Sigmoid colon (tissue), 7 donors: Measurements from ENCODE around the gene SELENOM. TPM values are rescaled to one million over a fixed set of nuclear protein-coding genes. Genes with fewer than 3 reads are reported as not detected.

ENCODE experiments used
- DNase-seq: peaks from one replicate; pipeline ENCODE4 v3.0.0-alpha.2; 2019
- H3K27ac ChIP-seq, 4 donors: fragments of 200-600 bp; sonication (generic); one replicate each; pipeline ENCODE4 v1.5.1; 2016 to 2019; ENCODE audit warnings: mild to moderate bottlenecking in 1 of 4
- H3K27me3 ChIP-seq, 3 donors: fragments of 200-600 bp; sonication (generic); one replicate each; pipeline ENCODE4 v1.5.1; 2019; ENCODE audit warnings: mild to moderate bottlenecking in 1 of 3
- H3K36me3 ChIP-seq, 4 donors: fragments of 200-600 bp; sonication (generic); one replicate each; pipeline ENCODE4 v1.5.1; 2016 to 2019
- H3K4me1 ChIP-seq, 4 donors: fragments of 200-600 bp; sonication (generic); one replicate each; pipeline ENCODE4 v1.5.1; 2017 to 2019
- H3K4me3 ChIP-seq, 4 donors: fragments of 200-600 bp; sonication (generic); one replicate each; pipeline ENCODE4 v1.5.1; 2017 to 2019; ENCODE audit warnings: mild to moderate bottlenecking in 2 of 4, moderate library complexity in 1 of 4
- H3K9me3 ChIP-seq, 4 donors: fragments of 200-600 bp in 3 of 4; sonication (generic) in 3 of 4; one replicate each; pipeline versions ENCODE4 v1.5.1 to v1.6.1; 2013 to 2019
- EP300 ChIP-seq, 4 donors: sonication (generic); formaldehyde crosslinking; IDR thresholded peaks; one replicate each; pipeline ENCODE4 v1.6.1; 2017; ENCODE audit warnings: antibody characterized with exemption in 4 of 4
- POLR2A ChIP-seq, 2 donors: fragments of 450-650 bp; IDR thresholded peaks; one replicate each; pipeline ENCODE4 v1.6.1; 2016; ENCODE audit warnings: antibody characterized with exemption in 2 of 2, mild to moderate bottlenecking in 2 of 2, moderate library complexity in 2 of 2
- POLR2AphosphoS5 ChIP-seq, 4 donors: sonication (generic); formaldehyde crosslinking; IDR thresholded peaks; one replicate each; pipeline ENCODE4 v1.6.1; 2017; ENCODE audit warnings: antibody characterized with exemption in 4 of 4
- WGBS, 2 donors: extraction: QIAGEN DNeasy Blood & Tissue Kit; methylation state at CpG; one replicate each; pipeline ENCODE4 v1.1.7; 2013; 5-methylcytosine and 5-hydroxymethylcytosine counted together
- intact Hi-C: fragments of 100-400 bp; cut with DNase I; formaldehyde crosslinking; loops from one replicate; pipeline ENCODE4 v1.15.1; 2023
- polyA plus RNA-seq, 3 donors: library from polyadenylated mRNA; stranded (reverse); fragments of 200-250 nt; gene quantifications; one replicate each; pipeline ENCODE4 v1.2.3, GENCODE V29; 2013
- total RNA-seq, 4 donors: library from RNA; depleted of rRNA; stranded (reverse); fragments of >200 nt; gene quantifications; one replicate each; pipeline ENCODE4 v1.1.0, GENCODE V29; 2016
- TF ChIP-seq, protein P1 (sequence below), 4 experiments: fragments of 450-650 bp in 3 of 4; fragments of 200-600 bp in 1 of 4; IDR thresholded peaks; one replicate each; pipeline ENCODE4 v1.5.1; 2016 to 2019; ENCODE audit warnings: antibody characterized with exemption in 4 of 4, mild to moderate bottlenecking in 3 of 4, moderate library complexity in 2 of 4
- donor health status: healthy with polysubstance abuse.
- donor health status: Bipolar disorder and iron deficiency.
- donor health status: healthy.

Gene SELENOM
- total and polyA plus RNA-seq, 7 donors, result 40.9 to 1,938 (median 868) TPM

GRCh38 chr22:31083377-31083768 is 24.0 kb downstream of the SELENOM start:
- peaks cover 7 to 11% (median 9%) of the 10 kb centered on the region in 4 donors for H3K36me3 ChIP-seq
- peak in 2 of 4 donors; percentile 6 to 15 for TF ChIP-seq POLR2AphosphoS5 (IDR thresholded peaks at IDR 0.05)
- no peak for TF ChIP-seq EP300 (IDR thresholded peaks at IDR 0.05)
- TF ChIP-seq, protein P1, sequence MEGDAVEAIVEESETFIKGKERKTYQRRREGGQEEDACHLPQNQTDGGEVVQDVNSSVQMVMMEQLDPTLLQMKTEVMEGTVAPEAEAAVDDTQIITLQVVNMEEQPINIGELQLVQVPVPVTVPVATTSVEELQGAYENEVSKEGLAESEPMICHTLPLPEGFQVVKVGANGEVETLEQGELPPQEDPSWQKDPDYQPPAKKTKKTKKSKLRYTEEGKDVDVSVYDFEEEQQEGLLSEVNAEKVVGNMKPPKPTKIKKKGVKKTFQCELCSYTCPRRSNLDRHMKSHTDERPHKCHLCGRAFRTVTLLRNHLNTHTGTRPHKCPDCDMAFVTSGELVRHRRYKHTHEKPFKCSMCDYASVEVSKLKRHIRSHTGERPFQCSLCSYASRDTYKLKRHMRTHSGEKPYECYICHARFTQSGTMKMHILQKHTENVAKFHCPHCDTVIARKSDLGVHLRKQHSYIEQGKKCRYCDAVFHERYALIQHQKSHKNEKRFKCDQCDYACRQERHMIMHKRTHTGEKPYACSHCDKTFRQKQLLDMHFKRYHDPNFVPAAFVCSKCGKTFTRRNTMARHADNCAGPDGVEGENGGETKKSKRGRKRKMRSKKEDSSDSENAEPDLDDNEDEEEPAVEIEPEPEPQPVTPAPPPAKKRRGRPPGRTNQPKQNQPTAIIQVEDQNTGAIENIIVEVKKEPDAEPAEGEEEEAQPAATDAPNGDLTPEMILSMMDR (IDR thresholded peaks at IDR 0.05), result no peak
- TF ChIP-seq POLR2A (IDR thresholded peaks at IDR 0.05), result no peak
- H3K9me3 ChIP-seq, result no peaks in the 10 kb centered on the region
- peaks cover 0 to 71% (median 68%) of the 10 kb centered on the region in 4 donors for H3K4me1 ChIP-seq
- no peak for DNase-seq
- intact Hi-C loops, result loop anchor here (1.0 kb wide), 2 partner anchors 28 to 136 kb away; no protein-coding TSS in a partner anchor
- H3K27ac ChIP-seq, result peak overlapping the region; percentile 96 to 100 (median 99)
- 18 to 54% methylated on average over 3 of the region's 3 CpGs for whole genome bisulfite sequencing, 2 donors
- peak overlapping the region; percentile 67 to 82 (median 80) for H3K4me3 ChIP-seq
- no peaks in the 10 kb centered on the region for H3K27me3 ChIP-seq

DNA sequence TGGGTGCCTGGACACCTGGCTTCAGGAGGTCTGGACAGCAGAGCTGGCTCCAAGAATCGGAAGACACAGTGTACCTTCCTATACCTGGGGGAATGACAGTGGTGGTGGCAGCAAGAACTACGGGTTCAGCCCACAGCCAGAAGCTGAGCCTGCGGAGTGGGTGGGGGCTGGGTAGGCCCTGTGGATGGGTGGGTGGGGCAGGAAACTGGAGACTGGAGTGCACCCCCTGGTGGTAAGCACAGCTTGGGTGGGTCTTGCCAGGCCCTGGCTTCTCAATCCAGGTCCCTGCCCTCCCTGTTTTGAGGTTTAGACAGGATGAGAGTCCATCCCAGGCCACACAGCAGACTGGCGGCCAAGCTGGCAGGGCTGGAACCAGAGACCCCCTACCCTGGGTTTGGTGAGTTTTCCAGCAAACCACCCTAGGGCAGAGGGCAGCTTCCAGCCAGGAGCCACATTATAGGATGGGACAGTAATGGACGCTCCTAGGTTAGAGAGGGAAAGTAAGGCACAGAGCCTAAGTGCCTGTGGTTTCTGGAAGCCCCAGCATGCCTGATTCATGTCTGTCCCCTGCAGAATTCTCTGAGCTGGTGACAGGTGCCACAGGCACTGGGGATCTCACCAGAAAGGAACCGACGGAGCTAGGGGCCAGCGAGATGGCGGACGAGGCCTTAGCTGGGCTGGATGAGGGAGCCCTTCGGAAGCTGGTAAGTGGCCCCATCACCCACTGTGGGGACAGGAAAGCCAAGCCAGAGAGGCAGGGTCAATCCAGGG is 24.6 kb downstream of the SELENOM start:
- 38 to 62% methylated on average over 11 of the region's 11 CpGs for WGBS, 2 donors
- Histone ChIP-seq H3K36me3 (peaks cover 1 to 5% (median 3%) of the 10 kb centered on the region in 4 donors), H3K9me3 (no peaks in the 10 kb centered on the region), H3K4me1 (peaks cover 0 to 66% (median 63%) of the 10 kb centered on the region in 4 donors), H3K27me3 (no peaks in the 10 kb centered on the region), H3K27ac (peak overlapping the region; percentile 96 to 100 (median 99)), H3K4me3 (peak overlapping the region; percentile 67 to 82 (median 80))
- intact Hi-C loops, result loop anchor here (1.0 kb wide), 3 partner anchors 27 to 135 kb away; no protein-coding TSS in a partner anchor
- TF ChIP-seq EP300 (IDR thresholded peaks at IDR 0.05) (no peak), POLR2A (IDR thresholded peaks at IDR 0.05) (no peak), POLR2AphosphoS5 (IDR thresholded peaks at IDR 0.05) (peak; percentile 60 to 83 (median 67))
- TF ChIP-seq, protein P1 (IDR thresholded peaks at IDR 0.05), result peak; percentile 67 to 80 (median 69)
- DNase-seq, result peak; percentile 94

GRCh38 chr22:31081963-31082605 is 25.3 kb downstream of the SELENOM start:
- intact Hi-C loops, result loop anchor here (1.0 kb wide), 2 partner anchors 45 to 113 kb away; partner anchors contain the start of gene TUG1
- TF ChIP-seq, protein P1 (IDR thresholded peaks at IDR 0.05), result no peak
- no peak for TF ChIP-seq EP300 (IDR thresholded peaks at IDR 0.05)
- no peak for TF ChIP-seq POLR2A (IDR thresholded peaks at IDR 0.05)
- peak in 1 of 4 donors; percentile 58 for TF ChIP-seq POLR2AphosphoS5 (IDR thresholded peaks at IDR 0.05)
- Histone ChIP-seq H3K36me3 (no peaks in the 10 kb centered on the region), H3K4me3 (peak overlapping the region; percentile 67 to 82 (median 80)), H3K9me3 (no peaks in the 10 kb centered on the region), H3K27ac (peak overlapping the region; percentile 96 to 100 (median 99)), H3K27me3 (no peaks in the 10 kb centered on the region), H3K4me1 (peaks cover 0 to 59% (median 55%) of the 10 kb centered on the region in 4 donors)
- WGBS, 2 donors, result 8 to 52% methylated on average over 6 of the region's 6 CpGs
- DNase-seq, result no peak

DNA sequence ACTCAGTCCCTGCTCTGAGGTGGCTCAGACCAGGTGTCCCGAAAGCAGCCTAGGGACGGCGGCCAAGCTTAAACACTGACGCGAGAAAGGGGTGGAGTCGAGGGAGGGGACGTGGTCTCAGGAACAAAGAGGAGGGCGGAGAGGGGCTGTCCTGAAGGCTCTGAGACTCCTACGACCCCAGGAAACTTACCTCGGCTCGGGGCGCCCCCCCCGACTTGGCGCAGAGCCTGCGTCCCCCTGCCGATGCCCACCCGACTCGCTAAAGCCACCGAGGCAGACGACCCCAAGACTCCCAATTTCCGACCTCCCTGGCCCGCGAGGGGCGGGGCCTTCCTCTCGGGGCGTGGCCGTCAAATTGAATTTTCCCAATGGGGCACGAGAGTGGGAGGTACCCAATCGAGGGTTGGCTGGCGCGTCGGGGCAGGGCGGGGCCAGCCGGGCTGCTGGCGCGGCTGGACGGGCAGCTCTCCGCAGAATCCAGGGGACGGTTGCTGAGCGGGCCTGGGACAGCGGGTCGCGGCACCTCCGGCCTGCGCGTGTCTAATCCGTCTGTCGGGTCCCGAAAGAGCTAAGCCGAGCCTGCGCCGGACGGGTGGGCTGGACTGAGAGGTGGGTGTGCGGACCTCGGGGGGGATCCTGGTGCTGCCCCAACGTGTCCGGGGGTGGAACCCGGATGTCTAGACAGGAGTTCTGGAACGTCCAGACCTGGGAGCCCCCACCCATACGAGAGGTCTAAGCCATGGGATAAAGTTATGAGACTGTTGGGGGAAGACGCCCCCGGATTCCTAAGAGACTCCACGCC is 26.3 kb downstream of the SELENOM start, which contains the start of gene SMTN:
Gene SMTN (plus strand): TSS at position 471 of the 802 bp plus-strand sequence. CDS start 1,941 bp downstream, outside the sequence.
- 0 to 1% methylated on average over 63 of the region's 63 CpGs for WGBS, 2 donors
- no peaks in the 10 kb centered on the region for H3K9me3 ChIP-seq
- no peaks in the 10 kb centered on the region for H3K27me3 ChIP-seq
- H3K27ac ChIP-seq, result peak within 1 kb of the TSS; percentile 96 to 100 (median 99)
- peaks cover 0 to 51% (median 50%) of the 10 kb centered on the region in 4 donors for H3K4me1 ChIP-seq
- no peaks in the 10 kb centered on the region for H3K36me3 ChIP-seq
- TF ChIP-seq POLR2A (IDR thresholded peaks at IDR 0.05), result peak; percentile 97
- TF ChIP-seq EP300 (IDR thresholded peaks at IDR 0.05), result no peak
- peak; percentile 99 to 100 (median 99) for TF ChIP-seq POLR2AphosphoS5 (IDR thresholded peaks at IDR 0.05)
- TF ChIP-seq, protein P1 (IDR thresholded peaks at IDR 0.05), result no peak
- intact Hi-C loops, result loop anchor here (1.0 kb wide), 1 partner anchor 112 kb away; the partner anchor contains the start of gene TUG1
- peak within 1 kb of the TSS; percentile 67 to 82 (median 80) for H3K4me3 ChIP-seq
- peak; percentile 97 for DNase-seq
